Neuronal stem cell (in vitro differentiated cells): ENCODE measurements around the gene HEATR1.
"Not testable (repeated sequence)": the region's sequence is repeated elsewhere in the genome, so short reads cannot be mapped to it uniquely, and the experiment has no call there.

Experiments used
- DNase-seq: peaks from one replicate; pipeline ENCODE4 v3.0.0-alpha.2; 2013; ENCODE audit warnings: low spot score
- H2AFZ ChIP-seq: one replicate; pipeline ENCODE4 v1.6.1; 2013; ENCODE audit warnings: mild to moderate bottlenecking, low read length, inconsistent platforms
- H2AK5ac ChIP-seq: 2 replicates; pipeline ENCODE4 v1.6.1; 2013; ENCODE audit warnings: low read depth, mild to moderate bottlenecking, inconsistent platforms, low read length, moderate library complexity, mixed read lengths
- H2BK120ac ChIP-seq: 2 replicates; pipeline ENCODE4 v1.6.1; 2013; ENCODE audit warnings: low read depth, mild to moderate bottlenecking, inconsistent platforms, low read length, moderate library complexity, mixed read lengths
- H2BK12ac ChIP-seq: one replicate; pipeline ENCODE4 v1.6.1; 2013; ENCODE audit warnings: low read length, inconsistent platforms
- H2BK15ac ChIP-seq: 2 replicates; pipeline ENCODE4 v1.6.1; 2013; ENCODE audit warnings: mild to moderate bottlenecking, low read length, inconsistent platforms, mixed read lengths
- H2BK5ac ChIP-seq: one replicate; pipeline ENCODE4 v1.6.1; 2013; ENCODE audit warnings: inconsistent platforms, mild to moderate bottlenecking, low read length, moderate library complexity
- H3K14ac ChIP-seq: one replicate; pipeline ENCODE4 v1.6.1; 2013; ENCODE audit warnings: low read length, inconsistent platforms
- H3K18ac ChIP-seq: 2 replicates; pipeline ENCODE4 v1.6.1; 2013; ENCODE audit warnings: low read length, inconsistent platforms
- H3K23ac ChIP-seq: 2 replicates; pipeline ENCODE4 v1.6.1; 2013; ENCODE audit warnings: low read depth, mild to moderate bottlenecking, mixed read lengths, low read length, inconsistent platforms; ENCODE audit not compliant: poor library complexity
- H3K27ac ChIP-seq: replicated peaks from 3 replicates; pipeline ENCODE4 v1.5.1; 2013; ENCODE audit warnings: low read length, inconsistent platforms
- H3K27me3 ChIP-seq, 3 experiments: 2 replicates each; pipeline ENCODE4 v1.6.1; 2013; ENCODE audit warnings: low read length in 3 of 3, mild to moderate bottlenecking in 2 of 3, inconsistent platforms in 1 of 3, low read depth in 1 of 3, mixed read lengths in 1 of 3, moderate library complexity in 1 of 3; ENCODE audit not compliant: control insufficient read depth in 3 of 3, insufficient read depth in 3 of 3
- H3K36me3 ChIP-seq, 2 donors: replicated peaks in 1 of 2; 2 replicates each; pipeline ENCODE4 v1.6.1; 2013; ENCODE audit warnings: low read length in 2 of 2; ENCODE audit not compliant: control insufficient read depth in 2 of 2, insufficient read depth in 2 of 2
- H3K4ac ChIP-seq: 2 replicates; pipeline ENCODE4 v1.6.1; 2013; ENCODE audit warnings: inconsistent platforms, mild to moderate bottlenecking, low read length, moderate library complexity
- H3K4me1 ChIP-seq, 2 donors: 1 replicate in 1 of 2; 2 replicates in 1 of 2; pipeline ENCODE4 v1.6.1; 2013; ENCODE audit warnings: low read length in 2 of 2, low read depth in 1 of 2; ENCODE audit not compliant: control insufficient read depth in 2 of 2, insufficient read depth in 1 of 2
- H3K4me2 ChIP-seq: one replicate; pipeline ENCODE4 v1.6.1; 2013; ENCODE audit warnings: mild to moderate bottlenecking, low read length, inconsistent platforms; ENCODE audit not compliant: insufficient read depth, poor library complexity, severe bottlenecking
- H3K4me3 ChIP-seq, 2 donors: 2 replicates each; pipeline ENCODE4 v1.5.1; 2013; ENCODE audit warnings: low read length in 2 of 2, mild to moderate bottlenecking in 2 of 2, inconsistent platforms in 1 of 2, moderate library complexity in 1 of 2
- H3K79me1 ChIP-seq: one replicate; pipeline ENCODE4 v1.6.1; 2013; ENCODE audit warnings: low read depth, mild to moderate bottlenecking, inconsistent platforms, low read length, moderate library complexity
- H3K9ac ChIP-seq: one replicate; pipeline ENCODE4 v1.6.1; 2013; ENCODE audit warnings: mild to moderate bottlenecking, low read depth, low read length, inconsistent platforms; ENCODE audit not compliant: poor library complexity
- H3K9me3 ChIP-seq, 2 donors: replicated peaks in 1 of 2; 2 replicates each; pipeline versions ENCODE3 to v1.6.1; 2013; ENCODE audit warnings: low read length in 2 of 2, mild to moderate bottlenecking in 2 of 2, inconsistent platforms in 1 of 2, low read depth in 1 of 2, mixed read lengths in 1 of 2, moderate library complexity in 1 of 2; ENCODE audit not compliant: control insufficient read depth in 2 of 2, insufficient read depth in 1 of 2
- H4K8ac ChIP-seq: one replicate; pipeline ENCODE4 v1.6.1; 2013; ENCODE audit warnings: low read depth, mild to moderate bottlenecking, inconsistent platforms, low read length, moderate library complexity
- H4K91ac ChIP-seq: one replicate; pipeline ENCODE4 v1.6.1; 2013; ENCODE audit warnings: low read length, low read depth, mild to moderate bottlenecking, inconsistent platforms; ENCODE audit not compliant: poor library complexity
- WGBS, 2 donors: extraction: QIAGEN DNeasy Blood & Tissue Kit; methylation state at CpG; one replicate each; pipeline ENCODE4 v1.1.7; 2013; ENCODE audit warnings: missing lambda C conversion rate in 2 of 2, mixed read lengths in 1 of 2; ENCODE audit not compliant: insufficient read length in 2 of 2, insufficient replicate concordance in 1 of 2; ENCODE audit errors: extremely low coverage in 2 of 2; 5-methylcytosine and 5-hydroxymethylcytosine counted together

The HEATR1 gene

DNA sequence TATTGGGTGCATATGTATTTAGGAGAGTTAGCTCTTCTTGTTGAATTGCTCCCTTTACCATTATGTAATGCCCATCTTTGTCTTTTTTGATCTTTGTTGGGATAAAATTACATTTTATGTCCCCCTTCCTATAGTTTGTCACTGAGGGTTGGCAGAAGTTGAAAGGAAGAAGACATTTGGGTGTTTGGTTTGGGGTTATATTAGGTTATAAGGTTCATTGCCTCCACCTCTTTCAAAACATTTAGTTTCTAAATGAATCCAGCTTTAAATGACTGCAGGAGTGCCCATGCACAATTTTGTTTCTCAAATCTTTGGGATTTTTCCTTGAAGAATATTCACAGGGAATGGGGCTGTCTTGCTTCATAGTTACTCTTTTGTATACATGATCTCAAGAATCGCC is 95.1 kb downstream of the HEATR1 start:
- Histone ChIP-seq H3K23ac (no peak overlapping the region), H2AFZ (no peak overlapping the region), H4K91ac (no peak overlapping the region), H3K9ac (no peak overlapping the region), H3K27ac (no peak overlapping the region), H2AK5ac (no peak overlapping the region), H3K4me1 (no peaks in the 10 kb centered on the region), H3K9me3 (no peaks in the 10 kb centered on the region), H2BK15ac (no peak overlapping the region), H3K4ac (no peak overlapping the region), H2BK120ac (no peak overlapping the region), H3K79me1 (no peaks in the 10 kb centered on the region), H3K36me3 (no peaks in the 10 kb centered on the region), H4K8ac (no peak overlapping the region), H2BK5ac (no peak overlapping the region), H3K18ac (no peak overlapping the region), H2BK12ac (no peak overlapping the region), H3K27me3 (no peaks in the 10 kb centered on the region), H3K4me2 (no peak overlapping the region), H3K14ac (no peak overlapping the region), H3K4me3 (no peak overlapping the region)
- no CpG with 5 or more reads among the region's 1 CpG for WGBS, 2 donors
- DNase-seq, result no peak

DNA sequence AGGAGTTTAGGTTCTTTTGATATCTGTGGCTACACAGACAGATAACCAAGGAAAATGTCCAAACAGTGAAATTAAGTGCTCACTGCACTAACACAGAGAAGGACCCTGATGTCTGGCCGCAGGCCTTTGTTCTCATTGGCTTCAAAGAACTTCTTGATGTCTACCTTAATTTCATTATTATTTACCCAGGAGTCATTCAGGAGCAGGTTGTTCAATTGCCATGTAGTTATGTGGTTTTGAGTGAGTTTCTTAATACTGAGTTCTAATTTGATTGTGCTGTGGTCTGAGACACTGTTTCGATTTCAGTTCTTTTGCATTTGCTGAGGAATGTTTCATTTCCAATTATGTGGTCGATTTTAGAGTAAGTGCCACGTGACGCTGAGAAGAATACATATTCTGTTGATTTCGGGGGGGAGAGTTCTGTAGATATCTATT is 95.7 kb downstream of the HEATR1 start:
- no peak overlapping the region for H2BK12ac ChIP-seq
- no peak overlapping the region for H3K18ac ChIP-seq
- H2AK5ac ChIP-seq, result no peak overlapping the region
- no peaks in the 10 kb centered on the region for H3K79me1 ChIP-seq
- no peak overlapping the region for H4K91ac ChIP-seq
- H3K27me3 ChIP-seq, result no peaks in the 10 kb centered on the region
- H2BK120ac ChIP-seq, result no peak overlapping the region
- DNase-seq, result no peak
- WGBS, 2 donors, result no CpG with 5 or more reads among the region's 6 CpGs
- H2AFZ ChIP-seq, result no peak overlapping the region
- H3K23ac ChIP-seq, result no peak overlapping the region
- H2BK15ac ChIP-seq, result no peak overlapping the region
- H4K8ac ChIP-seq, result no peak overlapping the region
- H3K4me3 ChIP-seq, result no peak overlapping the region
- H3K4me2 ChIP-seq, result no peak overlapping the region
- no peaks in the 10 kb centered on the region for H3K4me1 ChIP-seq
- no peak overlapping the region for H2BK5ac ChIP-seq
- no peak overlapping the region for H3K4ac ChIP-seq
- no peak overlapping the region for H3K27ac ChIP-seq
- H3K9ac ChIP-seq, result no peak overlapping the region
- H3K36me3 ChIP-seq, result no peaks in the 10 kb centered on the region
- no peak overlapping the region for H3K14ac ChIP-seq
- H3K9me3 ChIP-seq, result no peaks in the 10 kb centered on the region

DNA sequence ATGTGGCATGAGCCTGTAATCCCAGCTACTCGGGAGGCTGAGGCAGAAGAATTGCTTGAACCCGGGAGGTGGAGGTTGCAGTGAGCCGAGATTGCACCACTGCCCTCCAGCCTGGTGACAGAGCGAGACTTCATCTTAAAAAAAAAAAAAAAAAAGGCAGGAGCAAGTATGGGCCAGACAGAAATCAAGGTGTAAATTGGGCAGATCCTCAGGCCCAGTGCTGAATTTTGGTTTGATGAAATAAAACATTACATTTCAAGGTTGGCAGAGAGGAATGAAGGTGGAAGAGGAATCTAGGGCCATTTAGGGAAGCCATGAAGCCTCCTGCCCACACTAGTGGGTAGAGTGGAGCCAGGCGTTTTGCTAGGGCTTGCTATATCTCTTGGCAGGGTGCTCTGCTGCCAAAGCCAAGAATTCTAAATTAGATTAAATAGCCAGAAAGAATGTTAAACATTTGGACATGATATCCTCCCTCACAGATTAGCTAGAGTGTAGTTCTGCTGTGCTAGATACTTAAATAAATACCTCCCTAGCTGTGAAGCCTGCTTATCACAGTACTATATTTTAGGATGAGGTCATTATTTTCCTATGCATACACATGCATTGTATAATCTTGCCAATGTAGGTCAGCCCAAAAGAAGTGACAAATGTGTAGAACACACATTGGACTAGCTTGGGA is 97.2 kb downstream of the HEATR1 start:
- no peak overlapping the region for H2BK5ac ChIP-seq
- H3K4me3 ChIP-seq, result no peak overlapping the region
- no peak overlapping the region for H3K18ac ChIP-seq
- no peaks in the 10 kb centered on the region for H3K4me1 ChIP-seq
- WGBS, 2 donors, result no CpG with 5 or more reads among the region's 5 CpGs
- no peak overlapping the region for H4K91ac ChIP-seq
- H2AK5ac ChIP-seq, result no peak overlapping the region
- H3K9me3 ChIP-seq, result no peaks in the 10 kb centered on the region
- no peak overlapping the region for H2AFZ ChIP-seq
- no peak overlapping the region for H3K14ac ChIP-seq
- no peak for DNase-seq
- H2BK12ac ChIP-seq, result no peak overlapping the region
- H3K27ac ChIP-seq, result no peak overlapping the region
- no peak overlapping the region for H3K9ac ChIP-seq
- H3K4ac ChIP-seq, result no peak overlapping the region
- no peaks in the 10 kb centered on the region for H3K79me1 ChIP-seq
- H3K36me3 ChIP-seq, result no peaks in the 10 kb centered on the region
- H4K8ac ChIP-seq, result no peak overlapping the region
- H3K23ac ChIP-seq, result no peak overlapping the region
- no peak overlapping the region for H2BK120ac ChIP-seq
- no peak overlapping the region for H3K4me2 ChIP-seq
- H3K27me3 ChIP-seq, result no peaks in the 10 kb centered on the region
- no peak overlapping the region for H2BK15ac ChIP-seq

DNA sequence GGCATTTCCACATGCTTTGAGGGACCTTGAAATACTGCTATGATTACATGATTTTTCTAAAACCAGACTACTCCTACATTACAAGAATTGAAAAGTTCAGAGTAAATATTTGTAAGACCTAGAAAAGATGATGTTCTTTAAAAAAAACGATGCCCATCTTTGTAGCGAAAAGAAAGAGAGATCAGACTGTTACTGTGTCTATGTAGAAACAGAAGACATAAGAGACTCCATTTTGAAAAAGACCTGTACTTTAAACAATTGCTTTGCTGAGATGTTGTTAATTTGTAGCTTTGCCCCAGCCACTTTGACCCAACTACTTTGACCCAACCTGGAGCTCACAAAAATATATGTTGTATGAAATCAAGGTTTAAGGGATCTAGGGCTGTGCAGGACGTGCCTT is 100.0 kb downstream of the HEATR1 start:
- H3K27ac ChIP-seq, H2AFZ ChIP-seq, H3K4me2 ChIP-seq, H4K8ac ChIP-seq, H3K27me3 ChIP-seq, H2AK5ac ChIP-seq, H3K36me3 ChIP-seq, H2BK12ac ChIP-seq, H3K18ac ChIP-seq, H3K79me1 ChIP-seq, H3K9me3 ChIP-seq, DNase-seq, H2BK120ac ChIP-seq, H3K4me1 ChIP-seq, H4K91ac ChIP-seq, H2BK5ac ChIP-seq, H3K14ac ChIP-seq, H3K4ac ChIP-seq, H2BK15ac ChIP-seq, H3K9ac ChIP-seq, H3K23ac ChIP-seq, H3K4me3 ChIP-seq: not testable (repeated sequence)
- no CpG with 5 or more reads among the region's 3 CpGs for WGBS, 2 donors
